Kidney glomerular epithelial cell (primary cell): Measurements from ENCODE around the gene PTPRM.

ENCODE experiments used
- DNase-seq: peaks from one replicate; lab custom pipeline; 2025; lab: John Stamatoyannopoulos, UW

Gene PTPRM

DNA sequence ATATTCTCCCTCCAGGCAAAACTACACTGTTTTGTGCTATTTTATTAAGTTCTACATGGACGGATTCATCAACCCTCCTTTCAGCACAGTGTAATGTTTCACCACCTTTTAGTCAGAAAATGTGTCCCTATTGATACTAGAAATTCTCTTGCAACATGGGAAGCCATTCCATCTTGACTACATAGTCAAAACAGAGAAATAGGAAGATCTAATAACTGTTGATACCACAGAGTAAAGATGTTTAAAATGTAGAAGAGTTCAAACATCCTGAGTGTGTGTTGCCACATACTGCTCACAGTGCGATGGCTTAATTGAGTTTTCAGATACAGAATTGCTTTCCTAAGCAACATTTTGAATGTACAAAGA lies 549.9 kb downstream of the PTPRM start:
- DNase-seq: no peak

DNA sequence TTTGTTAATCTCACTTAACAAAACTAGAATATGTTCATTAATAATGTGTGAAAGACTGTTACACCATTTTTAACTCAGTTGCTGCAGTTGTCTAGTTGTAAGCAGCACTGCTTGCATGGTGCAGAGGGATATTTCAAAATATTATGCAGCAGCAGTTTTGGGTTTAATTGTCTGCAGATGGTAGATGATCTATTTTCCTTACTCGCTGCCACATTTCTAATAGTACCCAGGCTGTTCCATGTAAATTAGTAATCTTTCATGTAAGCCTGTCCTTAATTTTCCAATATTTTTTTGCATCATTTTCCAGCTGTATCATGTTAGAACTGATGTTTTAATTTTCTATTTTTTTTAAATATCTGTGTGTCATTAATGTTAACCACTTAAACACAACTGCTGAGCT lies 554.0 kb downstream of the PTPRM start:
- no peak for DNase-seq

DNA sequence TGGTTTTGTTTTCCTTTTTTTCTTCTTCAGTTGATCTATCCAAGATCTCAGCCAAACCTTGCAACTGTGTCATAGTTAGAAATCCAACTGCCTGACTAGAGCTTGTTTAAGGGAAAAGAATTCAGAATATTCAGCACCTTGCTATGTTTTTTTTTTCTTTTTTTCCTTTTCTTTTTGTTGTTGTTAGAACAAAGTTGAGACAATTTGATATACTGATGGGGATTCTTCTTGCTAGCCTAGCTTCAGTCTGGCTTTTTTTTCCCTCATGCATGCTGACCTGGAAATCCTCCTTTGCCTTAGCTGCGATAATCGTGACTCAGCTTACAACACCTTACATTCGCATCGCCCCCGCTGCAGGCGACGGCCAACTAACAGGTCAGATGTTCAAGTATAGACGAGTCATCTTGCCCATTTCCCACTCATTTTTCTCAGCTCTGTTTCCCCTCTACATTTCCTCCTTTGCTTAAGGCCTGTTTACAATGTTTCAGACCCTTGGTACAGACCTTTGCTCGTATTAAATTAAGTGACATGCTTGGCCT lies 554.9 kb downstream of the PTPRM start:
- peak; percentile 69 for DNase-seq

DNA sequence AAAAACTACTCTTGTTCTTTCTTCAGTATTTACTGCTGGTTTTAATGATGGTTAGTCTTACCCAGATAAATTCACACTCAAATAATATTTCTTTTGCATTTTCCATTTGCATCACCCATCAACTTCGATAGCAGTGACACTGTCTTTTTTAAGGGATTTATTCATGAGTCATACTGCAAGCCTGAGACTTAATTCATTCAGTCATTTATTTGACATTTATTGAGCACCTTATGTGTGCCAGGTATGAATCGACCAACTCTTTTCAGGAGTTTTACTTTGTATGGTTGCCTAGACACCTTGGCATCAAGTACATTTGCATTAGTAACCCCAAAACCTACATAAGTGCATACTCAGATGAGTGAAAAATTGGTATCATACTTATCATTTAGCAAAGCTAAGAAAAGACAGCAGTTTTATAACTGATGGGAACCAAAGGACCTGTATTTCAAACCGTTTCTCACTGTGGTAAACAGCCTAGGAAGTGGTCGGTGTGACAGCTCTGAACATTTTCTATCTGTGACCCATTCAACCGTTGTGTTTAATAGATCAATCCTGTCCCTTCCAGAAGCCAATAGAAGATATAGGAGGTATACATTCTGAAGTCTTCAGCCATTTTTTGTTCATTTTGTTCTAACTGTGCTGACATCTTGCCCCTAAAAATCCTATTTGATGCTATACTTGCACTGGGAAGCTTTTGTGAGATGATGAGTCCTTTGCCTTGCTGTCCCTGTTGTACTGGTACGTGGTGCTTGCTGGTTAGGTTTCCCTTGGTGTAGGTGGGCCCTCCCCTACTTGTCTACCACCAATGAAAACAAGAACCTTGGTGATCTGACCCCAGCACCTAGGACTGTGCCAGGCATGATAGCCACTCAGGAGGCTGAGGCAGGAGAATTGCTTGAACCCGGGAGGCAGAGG lies 557.4 kb downstream of the PTPRM start:
- DNase-seq: no peak

DNA sequence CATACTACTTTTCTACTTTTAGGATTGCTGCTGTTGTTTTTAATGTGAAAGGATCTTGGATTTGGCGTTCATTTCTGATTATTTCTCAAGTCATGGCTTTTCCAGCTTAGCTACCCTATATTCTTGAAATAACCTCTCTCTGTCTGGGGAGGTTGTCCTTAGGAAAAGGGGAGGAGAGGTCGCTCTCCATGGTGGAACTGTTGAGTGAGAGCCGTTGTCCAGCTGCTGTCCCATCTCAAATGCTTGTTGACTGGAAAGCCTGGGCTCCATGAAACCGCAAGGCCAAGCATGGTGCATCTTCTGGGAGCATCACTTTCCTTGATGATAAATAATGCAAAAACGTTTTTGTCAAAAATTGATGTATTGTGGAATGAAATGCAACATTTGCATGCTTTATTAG lies 563.0 kb downstream of the PTPRM start:
- no peak for DNase-seq

DNA sequence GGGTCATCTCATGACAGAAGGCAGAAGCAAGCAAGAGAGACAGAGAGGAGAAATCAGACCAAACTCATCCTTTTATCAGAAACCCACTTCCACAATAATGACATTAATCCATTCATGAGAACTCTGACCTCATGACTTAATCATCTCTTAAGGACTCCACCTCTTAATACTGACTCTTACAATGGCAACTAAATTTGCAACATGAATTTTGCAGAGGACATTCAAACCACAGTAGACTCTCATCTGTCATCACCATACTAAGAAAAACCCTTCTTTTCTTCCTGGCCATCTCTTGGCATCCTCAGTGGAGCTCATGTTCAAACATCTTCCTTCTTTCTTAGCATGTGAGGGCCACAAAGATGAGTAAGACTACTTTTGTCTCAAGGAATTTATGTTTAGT lies 565.9 kb downstream of the PTPRM start:
- no peak for DNase-seq

DNA sequence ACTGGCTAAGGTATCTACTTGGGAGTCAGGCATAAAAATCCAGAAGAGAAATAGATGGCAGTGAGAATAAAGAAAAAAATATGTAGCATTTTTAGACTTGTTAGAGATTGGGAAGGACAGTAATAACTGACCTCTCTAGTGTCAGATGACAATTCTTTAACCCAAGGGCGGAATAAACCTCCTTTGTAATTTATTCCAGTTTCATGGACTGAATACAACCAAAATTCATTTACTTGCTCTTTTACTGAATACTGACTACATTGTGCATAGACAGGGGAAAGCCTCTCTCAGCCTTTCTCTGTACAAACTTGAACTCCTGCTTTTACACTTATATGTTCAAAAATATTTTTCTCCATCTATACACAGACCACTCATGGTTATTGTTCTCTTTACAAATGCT lies 566.8 kb downstream of the PTPRM start:
- DNase-seq: no peak

DNA sequence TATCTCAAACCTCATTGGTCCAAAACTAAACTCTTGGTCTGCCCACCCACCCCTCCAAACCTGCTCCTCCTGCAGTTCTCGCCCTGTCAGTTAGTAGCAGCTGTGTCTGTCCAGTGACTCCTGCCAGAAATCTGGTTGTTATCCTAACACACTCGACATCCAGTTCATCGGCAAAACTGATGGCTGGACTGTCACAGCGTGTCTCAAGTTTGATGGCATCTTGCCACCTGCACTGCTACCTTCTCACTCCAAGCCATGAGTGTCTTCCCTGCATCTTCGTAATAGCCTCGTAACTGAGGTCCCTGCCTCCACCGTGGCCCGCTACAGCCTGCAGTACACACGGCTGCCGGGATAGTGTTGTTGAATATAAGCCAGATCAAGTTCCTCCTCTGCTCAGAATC lies 572.0 kb downstream of the PTPRM start:
- no peak for DNase-seq

DNA sequence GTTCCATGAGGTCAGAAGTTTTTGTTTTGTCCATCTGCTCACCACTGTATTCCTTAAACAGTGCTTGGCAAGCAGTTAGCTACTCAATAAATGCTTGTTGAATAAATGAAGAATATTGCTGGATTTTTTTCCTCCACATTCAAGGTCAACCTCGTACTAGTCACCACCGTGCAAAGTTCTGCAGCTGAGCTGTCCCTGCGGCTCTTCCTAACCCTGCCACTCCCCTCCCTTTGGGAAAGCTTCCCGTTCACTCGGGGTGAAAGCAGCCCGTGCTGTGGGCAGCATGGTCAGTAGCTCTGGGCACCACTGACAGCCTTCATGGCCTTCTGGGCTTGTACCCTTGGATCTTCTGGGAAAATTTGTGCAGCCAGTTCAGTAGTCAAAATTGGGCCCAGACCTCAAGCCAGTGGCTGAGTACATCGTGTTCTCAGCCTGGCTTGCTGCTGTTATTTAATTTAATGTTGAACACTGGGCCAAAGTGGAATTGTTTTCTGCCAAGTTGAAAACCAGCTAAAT lies 572.8 kb downstream of the PTPRM start:
- DNase-seq: no peak

DNA sequence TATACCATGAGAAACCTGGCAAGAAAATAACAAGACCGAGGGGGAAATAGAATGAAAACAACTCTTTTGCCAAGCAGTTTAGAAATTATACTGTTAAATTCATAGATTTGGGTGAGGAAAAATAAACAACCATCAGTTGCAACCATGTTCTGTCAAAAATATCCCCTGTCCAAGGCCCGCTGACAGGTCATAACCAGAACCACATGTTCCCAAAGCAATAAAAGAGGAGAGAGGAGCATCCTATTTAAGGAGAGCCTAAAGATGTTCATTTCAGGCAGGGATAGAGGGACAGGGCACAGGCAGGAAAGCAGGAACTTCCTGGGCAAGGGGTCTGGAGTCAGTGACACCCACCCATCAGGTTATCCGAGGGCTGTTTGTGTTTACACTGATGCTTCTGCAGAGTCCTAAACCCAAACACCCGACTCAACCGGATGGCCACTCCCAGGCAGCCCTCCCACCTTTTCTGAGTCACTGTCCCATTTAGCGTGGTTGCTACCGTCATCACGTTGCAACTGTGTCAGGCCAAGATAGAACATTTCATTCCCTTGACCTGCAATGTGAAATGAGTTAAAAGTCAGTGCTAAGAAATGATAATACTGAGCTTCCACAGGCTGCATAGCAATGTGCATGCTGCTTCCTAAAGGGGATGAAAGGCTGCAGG lies 573.9 kb downstream of the PTPRM start:
- DNase-seq: no peak

DNA sequence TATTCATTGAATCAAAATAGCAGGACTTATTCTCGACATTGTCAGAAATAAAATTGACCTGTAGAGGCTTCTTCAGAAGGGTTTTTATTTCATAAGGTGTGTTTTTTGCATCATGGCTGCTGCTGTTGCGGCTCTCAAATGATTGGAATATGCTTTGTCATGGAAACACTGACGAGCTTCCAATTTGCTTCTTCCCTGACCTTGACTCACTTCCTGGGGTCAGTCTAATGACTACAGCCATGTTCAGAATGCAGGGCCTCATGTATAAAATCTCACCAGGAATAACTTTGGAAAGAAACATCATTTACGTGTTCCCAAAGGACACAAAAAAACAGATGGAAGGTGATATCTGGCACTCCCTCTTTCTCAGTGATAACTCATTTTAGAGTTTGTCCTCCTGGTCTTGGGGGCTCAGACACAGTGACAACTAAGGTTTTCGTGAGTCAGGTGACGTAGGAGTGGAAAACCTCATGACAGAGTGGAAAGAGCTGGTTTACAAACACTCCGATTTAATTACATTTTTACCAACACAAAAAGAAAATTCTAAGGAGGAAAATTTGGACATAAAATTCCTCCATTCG lies 575.1 kb downstream of the PTPRM start:
- no peak for DNase-seq

DNA sequence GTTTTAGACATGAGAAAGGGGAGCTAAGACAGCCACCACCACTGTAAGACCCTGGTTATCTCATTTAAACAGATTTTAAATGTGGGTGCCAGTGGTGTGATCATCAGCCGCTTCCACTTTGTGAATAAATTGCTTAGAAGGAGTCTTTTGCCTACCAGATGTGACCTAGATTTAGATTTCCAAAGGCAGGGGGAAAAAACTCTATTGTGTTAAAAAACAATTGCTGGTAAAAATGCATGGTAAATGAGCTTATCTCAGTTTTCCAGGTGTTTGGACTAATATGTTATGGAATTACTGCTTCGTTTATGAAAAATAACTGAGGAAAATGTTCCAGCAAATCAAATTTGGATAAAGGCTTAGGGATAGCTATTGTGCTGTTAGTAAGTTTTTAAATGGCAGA lies 575.8 kb downstream of the PTPRM start:
- DNase-seq: no peak

DNA sequence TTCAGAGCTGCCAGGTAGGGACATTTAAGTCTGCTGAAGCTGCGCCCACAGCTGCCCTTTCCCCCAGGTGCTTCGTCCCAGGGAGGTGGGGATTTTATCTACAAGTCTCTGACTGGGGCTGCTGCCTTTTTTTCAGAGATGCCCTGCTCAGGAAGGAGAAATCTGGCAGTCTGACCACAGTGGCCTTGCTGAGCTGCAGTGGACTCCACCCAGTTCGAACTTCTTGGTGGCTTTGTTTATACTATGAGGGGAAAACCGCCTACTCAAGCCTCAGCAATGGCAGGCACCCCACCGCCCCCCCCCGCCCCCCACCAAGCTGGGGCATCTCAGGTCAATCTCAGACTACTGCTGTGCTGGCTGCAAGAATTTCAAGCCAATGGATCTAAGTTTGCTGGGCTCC lies 584.1 kb downstream of the PTPRM start:
- no peak for DNase-seq

DNA sequence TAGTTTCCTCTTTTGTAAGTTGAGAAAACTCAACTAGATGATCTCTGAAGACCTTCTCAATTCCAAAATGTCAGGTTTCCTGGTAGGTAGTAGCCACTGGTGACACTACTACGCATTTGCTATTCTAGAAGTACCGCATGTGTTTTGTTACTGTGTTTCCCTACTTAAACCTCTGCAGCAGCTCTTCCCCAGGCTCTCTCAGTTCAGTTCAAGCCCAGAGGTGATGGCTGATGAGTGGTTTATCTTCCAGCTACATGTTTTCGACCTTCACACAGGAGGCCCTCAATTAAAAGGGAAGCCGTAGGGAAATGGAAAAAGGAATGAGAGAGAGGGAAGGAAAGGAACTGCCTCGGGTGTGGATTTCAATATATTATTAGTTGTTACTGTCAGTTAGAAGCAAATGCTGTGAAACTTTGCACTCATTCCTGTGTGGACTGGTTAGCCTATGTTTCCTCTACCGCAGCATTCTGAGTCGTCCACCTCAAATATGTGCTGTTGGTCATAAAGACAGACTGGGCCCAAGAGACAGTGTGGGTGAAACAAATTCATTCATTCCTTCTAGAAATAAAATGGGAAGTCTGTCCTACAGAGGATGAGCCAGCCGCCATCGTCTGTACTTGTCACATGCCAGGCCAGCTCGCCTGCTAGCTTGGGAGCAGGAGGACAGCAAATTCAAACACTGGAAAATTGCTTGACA lies 586.9 kb downstream of the PTPRM start:
- DNase-seq: peak; percentile 24

DNA sequence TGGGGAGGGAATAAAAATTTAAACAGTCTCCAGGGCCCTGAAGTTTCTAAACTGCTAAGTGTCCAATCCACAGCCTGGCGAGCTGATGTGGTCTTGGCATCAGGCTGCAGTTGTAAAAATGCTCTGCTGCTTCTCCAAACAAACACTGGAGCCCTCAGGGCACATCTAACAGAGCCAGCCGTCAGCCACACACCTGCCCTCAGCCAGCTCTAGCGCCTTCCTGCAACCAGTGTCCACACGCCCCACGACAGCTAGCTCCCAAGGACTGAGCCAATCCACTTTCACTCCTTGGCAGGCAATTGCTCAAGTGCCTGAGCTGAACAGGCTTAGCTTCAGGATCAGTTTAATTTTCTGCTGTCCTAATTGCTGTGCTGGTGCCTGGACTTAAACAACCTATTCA lies 595.7 kb downstream of the PTPRM start:
- DNase-seq: peak; percentile 2

DNA sequence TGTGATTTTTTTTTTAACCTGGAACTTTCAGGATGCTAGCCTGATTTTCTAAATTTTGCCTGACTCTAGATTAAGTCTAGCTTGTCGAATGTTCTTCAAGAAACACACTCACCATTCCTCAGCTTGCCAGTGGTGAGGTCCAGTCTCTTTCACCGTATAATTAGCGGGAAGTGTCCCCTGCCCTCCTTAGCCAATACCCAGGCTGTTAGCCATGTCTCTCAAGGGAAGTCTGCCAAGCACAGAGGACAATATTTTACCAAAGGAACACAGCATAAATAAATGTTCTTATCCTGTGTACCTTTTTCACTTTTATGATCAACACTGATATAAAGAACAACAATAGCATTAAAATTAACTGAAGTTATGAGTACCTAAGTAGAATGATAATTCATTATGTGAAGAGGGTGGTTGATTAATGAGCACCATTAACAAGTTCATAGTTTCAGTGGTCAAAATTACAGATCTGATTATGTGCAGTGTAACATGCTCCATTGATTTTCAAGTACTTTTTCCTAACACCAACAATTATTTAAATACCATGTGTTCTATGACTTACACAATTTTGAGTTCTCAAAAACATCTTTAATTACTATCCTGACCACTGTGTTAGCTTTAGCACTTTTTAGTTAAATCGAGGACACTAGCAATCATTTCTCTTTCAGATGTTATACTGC lies 596.3 kb downstream of the PTPRM start:
- no peak for DNase-seq

DNA sequence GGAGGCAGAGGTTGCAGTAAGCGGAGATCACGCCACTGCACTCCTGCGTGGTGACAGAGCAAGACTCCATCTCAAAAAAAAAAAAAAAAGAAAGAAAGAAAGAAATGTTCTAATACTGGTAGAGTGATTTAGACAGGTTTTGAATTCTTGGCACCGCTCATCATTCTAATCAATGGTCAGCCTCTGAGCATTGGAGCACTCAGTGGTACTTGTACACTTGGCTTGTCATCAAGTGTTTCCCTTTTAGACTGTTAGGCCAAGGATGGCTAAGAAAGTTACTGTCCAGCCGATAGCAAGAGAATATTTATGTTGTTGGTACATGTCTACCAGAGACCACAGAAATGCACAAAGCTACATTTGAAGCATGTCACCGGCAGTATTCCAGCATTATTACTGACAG lies 598.0 kb downstream of the PTPRM start:
- DNase-seq: no peak

DNA sequence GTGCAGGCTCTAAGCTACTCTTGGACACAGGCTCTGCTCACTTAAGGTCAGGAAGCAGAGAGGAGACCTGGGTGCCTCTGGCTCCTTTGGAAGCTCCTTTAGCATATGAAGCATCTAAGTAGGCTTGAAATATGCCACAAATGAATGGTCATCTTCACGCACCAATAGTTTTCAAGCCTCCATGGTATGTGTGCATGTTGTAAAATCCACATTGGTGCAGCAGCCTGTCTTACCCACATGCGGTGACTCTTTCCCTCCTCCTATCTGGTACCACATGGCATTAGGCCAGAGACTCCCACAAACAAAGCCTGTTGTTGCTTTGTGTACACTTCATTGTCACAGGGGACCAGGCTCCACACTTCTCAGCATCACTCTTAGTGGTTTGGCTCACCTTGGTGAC lies 599.9 kb downstream of the PTPRM start:
- peak; percentile 67 for DNase-seq

DNA sequence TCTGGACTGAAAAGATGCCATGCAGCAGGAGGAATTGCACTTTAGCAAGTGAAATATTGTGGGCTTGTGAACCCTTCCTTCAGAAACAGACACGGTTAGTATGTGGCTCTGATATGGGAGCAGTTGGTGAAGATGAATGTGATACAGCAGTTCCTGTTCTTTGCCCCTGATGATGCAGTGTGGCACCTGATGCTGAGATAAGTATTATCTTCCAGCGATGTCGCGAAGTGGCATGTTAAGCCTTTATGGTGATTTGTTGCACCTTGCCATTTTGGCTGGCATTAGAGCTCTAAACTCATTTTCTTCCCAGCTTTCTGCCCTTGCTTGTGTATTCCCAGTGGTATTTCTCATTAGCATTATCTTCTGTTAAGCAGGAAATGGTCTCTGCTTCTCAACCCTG lies 600.6 kb downstream of the PTPRM start:
- no peak for DNase-seq

DNA sequence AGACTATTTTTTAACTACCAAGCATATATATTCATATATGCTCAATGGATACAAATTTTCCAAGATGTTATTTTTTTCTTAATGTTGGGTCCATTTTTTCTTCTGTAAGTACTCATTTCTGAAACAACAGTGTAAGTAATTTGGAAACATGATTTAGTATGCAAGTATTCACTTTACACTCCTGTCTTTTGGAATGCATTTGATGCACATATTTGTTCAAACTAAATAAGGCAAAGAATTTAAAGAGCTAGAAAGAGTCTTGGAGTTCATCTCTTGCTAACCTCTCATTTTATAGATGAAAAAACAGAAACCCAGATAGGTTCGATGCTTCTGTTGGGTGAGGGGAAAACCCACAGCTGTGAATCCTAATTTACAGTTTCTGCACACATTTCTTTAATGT lies 602.6 kb downstream of the PTPRM start:
- no peak for DNase-seq

DNA sequence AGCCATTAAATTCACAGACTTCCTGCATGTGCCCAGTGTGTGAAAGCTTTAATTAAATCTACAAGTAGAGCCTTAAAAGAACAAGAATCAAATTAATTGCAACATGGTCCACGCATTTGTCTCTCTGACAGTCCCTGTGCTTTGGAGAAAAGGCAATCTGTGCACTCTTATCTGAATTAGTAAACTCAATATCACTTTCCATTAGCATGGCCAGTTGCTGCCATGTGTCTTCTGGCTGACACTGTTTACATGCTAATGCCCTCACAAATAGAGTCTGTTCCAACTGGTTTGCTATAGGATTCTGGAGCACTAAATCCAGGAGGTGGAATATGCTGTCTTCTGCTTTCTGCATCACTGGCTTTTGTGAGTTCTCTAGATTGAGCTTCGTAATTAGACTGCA lies 607.7 kb downstream of the PTPRM start:
- no peak for DNase-seq
